Measurements from ENCODE around the gene CYB5A. TPM values are rescaled to one million over a fixed set of nuclear protein-coding genes. Genes with fewer than 3 reads are reported as not detected.
"Not testable (repeated sequence)": the region's sequence is repeated elsewhere in the genome, so short reads cannot be mapped to it uniquely, and the experiment has no call there.

Gene CYB5A
- total RNA-seq, 1 donor from 2014 or later, result 38.1 TPM

GRCh38 chr18:74288730-74289129 is 3.0 kb downstream of the CYB5A start:
- no peak for TF ChIP-seq CTCF (conservative IDR thresholded peaks at IDR 0.05)
- Mint-ChIP-seq H3K27ac (ENCODE audit: unreplicated experiment) (no peak overlapping the region), H3K27me3 (ENCODE audit: low read depth) (peaks cover 9% of the 10 kb centered on the region), H3K9me3 (peaks cover 2% of the 10 kb centered on the region), H3K4me1 (peaks cover 25% of the 10 kb centered on the region), H3K36me3 (ENCODE audit: low read depth) (peaks cover 2% of the 10 kb centered on the region), H3K4me3 (peak overlapping the region; percentile 45)
- DNase-seq (ENCODE audit: low read depth, low spot score), result no peak

DNA sequence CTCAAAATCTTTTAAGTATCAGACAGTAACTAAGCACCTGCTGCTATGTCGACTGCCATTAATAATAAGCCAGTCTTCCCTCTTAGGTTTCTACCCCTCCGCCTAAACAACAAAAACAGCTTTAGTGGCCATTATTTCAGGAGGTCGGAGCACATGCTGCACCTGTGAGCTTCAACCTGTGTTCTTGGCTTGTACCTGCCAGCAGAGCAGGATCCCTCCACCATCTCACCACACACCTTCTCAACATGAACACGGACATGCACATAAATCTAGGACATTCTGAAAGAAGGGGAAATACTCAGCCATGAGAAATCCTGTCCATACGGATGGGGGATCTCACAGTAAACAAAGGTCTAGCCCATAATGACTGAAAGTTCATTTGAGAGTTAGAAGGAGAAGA is 3.7 kb downstream of the CYB5A start:
- peaks cover 32% of the 10 kb centered on the region for H3K4me1 Mint-ChIP-seq
- DNase-seq (ENCODE audit: low read depth, low spot score), result no peak
- peaks cover 2% of the 10 kb centered on the region for H3K36me3 Mint-ChIP-seq (ENCODE audit: low read depth)
- H3K27me3 Mint-ChIP-seq (ENCODE audit: low read depth), result peaks cover 9% of the 10 kb centered on the region
- peak overlapping the region; percentile 45 for H3K4me3 Mint-ChIP-seq
- no peak for TF ChIP-seq CTCF (conservative IDR thresholded peaks at IDR 0.05)
- no peak overlapping the region for H3K27ac Mint-ChIP-seq (ENCODE audit: unreplicated experiment)
- peaks cover 2% of the 10 kb centered on the region for H3K9me3 Mint-ChIP-seq

DNA sequence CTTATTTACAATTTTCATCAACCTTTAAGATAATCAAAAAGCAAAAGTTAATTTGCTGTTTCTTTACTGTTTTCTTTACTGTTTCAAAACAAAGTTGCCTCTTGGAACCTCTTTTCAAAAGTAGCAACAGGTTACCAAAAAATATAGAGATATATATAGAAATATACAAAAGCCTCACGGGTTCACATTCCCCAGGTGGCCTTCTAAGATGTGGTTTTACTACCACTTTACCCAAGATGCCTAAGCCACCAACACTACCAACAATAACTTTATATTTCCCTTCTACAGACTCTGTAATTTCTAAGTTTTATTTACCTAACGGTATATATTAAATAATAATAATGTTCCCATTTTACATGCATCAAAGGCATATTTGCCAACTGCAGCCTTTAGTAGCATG is 4.9 kb downstream of the CYB5A start:
- no peak for TF ChIP-seq CTCF (conservative IDR thresholded peaks at IDR 0.05)
- H3K4me1 Mint-ChIP-seq, result peaks cover 37% of the 10 kb centered on the region
- no peak for DNase-seq (ENCODE audit: low read depth, low spot score)

DNA sequence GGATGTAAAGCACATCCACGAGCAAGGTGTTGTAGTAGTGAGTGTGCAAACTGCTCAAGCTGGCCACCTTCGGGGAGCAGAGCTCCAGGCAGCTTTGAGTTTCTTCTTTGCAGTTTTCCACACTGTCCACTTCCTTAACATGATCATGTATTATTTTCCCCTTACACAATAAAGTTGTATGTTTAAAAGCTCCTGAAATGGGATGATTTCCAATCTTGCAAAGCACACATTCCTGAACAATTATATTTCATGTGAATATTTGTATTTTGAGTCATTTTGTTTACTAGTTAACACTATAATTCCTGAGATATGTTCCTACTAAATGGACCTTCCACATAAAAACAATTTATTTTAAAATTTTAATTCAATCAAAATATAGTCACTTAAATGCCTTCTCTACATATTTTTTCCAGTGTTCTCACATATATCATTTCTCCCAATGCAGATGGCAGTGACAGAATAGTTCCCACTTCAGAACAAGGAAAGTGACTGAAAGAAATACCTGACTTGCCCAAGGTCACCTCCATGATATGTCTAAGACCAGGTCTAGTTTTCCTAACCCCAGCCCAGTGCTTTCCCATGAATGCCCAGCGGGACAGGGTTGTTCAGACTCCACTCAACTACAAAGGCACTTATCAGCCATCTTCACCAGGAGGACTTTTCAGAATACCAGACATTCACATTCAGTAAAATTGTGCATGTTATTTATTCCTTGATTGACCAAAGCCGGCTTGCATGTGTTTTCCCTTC is 5.5 kb downstream of the CYB5A start:
- TF ChIP-seq CTCF (conservative IDR thresholded peaks at IDR 0.05), result no peak
- no peak for DNase-seq (ENCODE audit: low read depth, low spot score)
- Mint-ChIP-seq H3K9me3 (no peaks in the 10 kb centered on the region), H3K4me3 (no peak overlapping the region), H3K4me1 (peaks cover 38% of the 10 kb centered on the region), H3K36me3 (ENCODE audit: low read depth) (no peaks in the 10 kb centered on the region), H3K27ac (ENCODE audit: unreplicated experiment) (no peak overlapping the region), H3K27me3 (ENCODE audit: low read depth) (peaks cover 4% of the 10 kb centered on the region)

More for the DNA sequence above, 4.9 kb downstream of the CYB5A start:
- Mint-ChIP-seq H3K27ac (ENCODE audit: unreplicated experiment) (no peak overlapping the region), H3K27me3 (ENCODE audit: low read depth) (peaks cover 7% of the 10 kb centered on the region), H3K4me3 (no peak overlapping the region), H3K9me3 (no peaks in the 10 kb centered on the region), H3K36me3 (ENCODE audit: low read depth) (no peaks in the 10 kb centered on the region)

- not testable (repeated sequence) for H3K36me3 Mint-ChIP-seq (ENCODE audit: low read depth); H3K4me3 Mint-ChIP-seq; H3K27me3 Mint-ChIP-seq (ENCODE audit: low read depth); DNase-seq (ENCODE audit: low read depth, low spot score); H3K9me3 Mint-ChIP-seq; H3K27ac Mint-ChIP-seq (ENCODE audit: unreplicated experiment)
- peaks cover 45% of the 10 kb centered on the region for H3K4me1 Mint-ChIP-seq
These were observed 6.2 kb downstream of the CYB5A start for GRCh38 chr18:74285583-74285982.

DNA sequence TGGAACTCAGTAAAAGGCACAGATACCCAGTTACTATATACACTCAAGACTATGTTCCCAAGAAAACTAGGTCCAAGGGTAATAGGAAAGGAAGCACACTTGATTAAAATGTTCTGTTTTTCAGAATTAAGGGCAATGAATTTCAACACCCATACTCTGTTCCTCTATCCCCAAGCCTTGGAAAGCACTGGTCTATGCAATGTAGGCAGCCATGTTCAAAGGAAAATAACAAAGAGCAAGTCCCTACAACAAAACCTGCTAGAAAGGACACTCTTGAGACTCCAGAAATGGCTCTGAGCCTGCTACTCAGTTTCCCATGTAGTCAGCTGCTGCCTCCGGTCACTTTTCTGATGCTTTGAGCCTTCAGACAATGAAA is 6.8 kb downstream of the CYB5A start:
- no peak overlapping the region for H3K27ac Mint-ChIP-seq (ENCODE audit: unreplicated experiment)
- no peak for DNase-seq (ENCODE audit: low read depth, low spot score)

More for the DNA sequence above, 6.8 kb downstream of the CYB5A start:
- no peak for TF ChIP-seq CTCF (conservative IDR thresholded peaks at IDR 0.05)
- H3K9me3 Mint-ChIP-seq, result no peaks in the 10 kb centered on the region
- H3K36me3 Mint-ChIP-seq (ENCODE audit: low read depth), result no peaks in the 10 kb centered on the region
- H3K27me3 Mint-ChIP-seq (ENCODE audit: low read depth), result no peaks in the 10 kb centered on the region
- peak overlapping the region; percentile 62 for H3K4me3 Mint-ChIP-seq
- peaks cover 47% of the 10 kb centered on the region for H3K4me1 Mint-ChIP-seq
